ENCODE measurements around the gene UFSP2.

Gene UFSP2

GRCh38 chr4:185469580-185470154 lies 43.9 kb upstream of the UFSP2 start:
- H3K4me3 ChIP-seq (ENCODE audit: control insufficient read depth, low read depth, low read length), result no peak overlapping the region
- DNase-seq (ENCODE audit: low read depth), result no peak
- TF ChIP-seq CTCF (conservative IDR thresholded peaks at IDR 0.05; ENCODE audit: control insufficient read depth, insufficient read depth, low read depth, low read length), result no peak

- no peak for DNase-seq (ENCODE audit: low read depth)
- no peak overlapping the region for H3K4me3 ChIP-seq (ENCODE audit: control insufficient read depth, low read depth, low read length)
- TF ChIP-seq CTCF (conservative IDR thresholded peaks at IDR 0.05; ENCODE audit: control insufficient read depth, insufficient read depth, low read depth, low read length), result no peak
Observed at GRCh38 chr4:185468999-185469398, 43.2 kb upstream of the UFSP2 start.

GRCh38 chr4:185467991-185468390 lies 42.2 kb upstream of the UFSP2 start:
- no peak for TF ChIP-seq CTCF (conservative IDR thresholded peaks at IDR 0.05; ENCODE audit: control insufficient read depth, insufficient read depth, low read depth, low read length)
- DNase-seq (ENCODE audit: low read depth), result no peak
- H3K4me3 ChIP-seq (ENCODE audit: control insufficient read depth, low read depth, low read length), result no peak overlapping the region

- no peak overlapping the region for H3K4me3 ChIP-seq (ENCODE audit: control insufficient read depth, low read depth, low read length)
- TF ChIP-seq CTCF (conservative IDR thresholded peaks at IDR 0.05; ENCODE audit: control insufficient read depth, insufficient read depth, low read depth, low read length), result no peak
- peak; percentile 57 for DNase-seq (ENCODE audit: low read depth)
Observed at GRCh38 chr4:185467101-185467500, 41.3 kb upstream of the UFSP2 start.

- H3K4me3 ChIP-seq (ENCODE audit: control insufficient read depth, low read depth, low read length), result no peak overlapping the region
- no peak for TF ChIP-seq CTCF (conservative IDR thresholded peaks at IDR 0.05; ENCODE audit: control insufficient read depth, insufficient read depth, low read depth, low read length)
Observed at GRCh38 chr4:185465707-185466106, 39.9 kb upstream of the UFSP2 start.

GRCh38 chr4:185464887-185465286 lies 39.1 kb upstream of the UFSP2 start:
- no peak for DNase-seq (ENCODE audit: low read depth)
- no peak overlapping the region for H3K4me3 ChIP-seq (ENCODE audit: control insufficient read depth, low read depth, low read length)
- TF ChIP-seq CTCF (conservative IDR thresholded peaks at IDR 0.05; ENCODE audit: control insufficient read depth, insufficient read depth, low read depth, low read length), result no peak

More at GRCh38 chr4:185465707-185466106, 39.9 kb upstream of the UFSP2 start:
- DNase-seq (ENCODE audit: low read depth), result no peak

- DNase-seq (ENCODE audit: low read depth), result no peak
- TF ChIP-seq CTCF (conservative IDR thresholded peaks at IDR 0.05; ENCODE audit: control insufficient read depth, insufficient read depth, low read depth, low read length), result no peak
- H3K4me3 ChIP-seq (ENCODE audit: control insufficient read depth, low read depth, low read length), result no peak overlapping the region
Observed at GRCh38 chr4:185464183-185464582, 38.4 kb upstream of the UFSP2 start.
